GM18858 (cell line): ENCODE measurements around the gene OR4C11.

Experiments used
- ATAC-seq: cut with Tn5 transposase; IDR thresholded peaks from one replicate; pipeline ENCODE4 v1.9.1; 2021; ENCODE audit not compliant: unreplicated experiment

OR4C11 gene

DNA sequence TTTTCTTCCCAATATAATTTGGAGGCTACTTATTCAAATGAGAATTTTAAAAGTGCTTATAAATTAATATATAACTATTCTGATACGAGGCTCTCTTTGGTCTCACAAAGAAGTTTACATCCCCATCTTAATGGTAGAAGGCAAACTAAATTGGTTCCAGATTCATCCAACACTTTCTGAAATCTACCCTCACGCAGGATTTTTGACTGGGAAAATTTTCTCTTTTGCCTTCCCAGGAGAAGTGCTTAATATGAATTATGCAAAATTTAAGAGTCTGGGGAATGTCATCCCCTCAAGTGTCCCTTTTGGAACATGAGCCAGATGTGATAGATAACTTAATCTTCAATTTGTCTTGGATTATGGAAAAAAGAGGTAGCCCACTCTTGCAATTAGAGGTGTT lies at the start of gene OR4C11:
TSS of gene OR4C11 (minus strand) at position 101 of the 400 bp plus-strand sequence. CDS start 3,272 bp downstream, outside the sequence.
- no peak for ATAC-seq

DNA sequence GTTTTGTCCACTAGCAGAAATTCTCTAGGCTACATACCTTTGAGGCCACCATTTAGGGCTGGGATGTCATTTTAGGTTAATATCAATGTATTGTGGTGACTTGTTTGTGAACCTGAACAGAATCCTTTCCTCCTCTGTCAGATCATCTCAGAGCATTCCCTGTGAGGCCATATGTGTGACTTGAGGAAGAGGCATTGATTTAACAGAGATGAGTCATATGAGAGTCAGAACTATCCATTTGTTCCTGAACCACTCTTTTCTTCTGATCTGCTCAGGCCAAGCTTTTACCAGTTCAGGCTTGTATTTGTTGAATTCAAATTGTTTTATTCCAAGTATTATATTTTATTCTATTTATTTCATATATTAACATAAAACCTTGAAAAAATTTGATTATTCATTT lies 47.7 kb upstream of the OR4C11 start:
- no peak for ATAC-seq

DNA sequence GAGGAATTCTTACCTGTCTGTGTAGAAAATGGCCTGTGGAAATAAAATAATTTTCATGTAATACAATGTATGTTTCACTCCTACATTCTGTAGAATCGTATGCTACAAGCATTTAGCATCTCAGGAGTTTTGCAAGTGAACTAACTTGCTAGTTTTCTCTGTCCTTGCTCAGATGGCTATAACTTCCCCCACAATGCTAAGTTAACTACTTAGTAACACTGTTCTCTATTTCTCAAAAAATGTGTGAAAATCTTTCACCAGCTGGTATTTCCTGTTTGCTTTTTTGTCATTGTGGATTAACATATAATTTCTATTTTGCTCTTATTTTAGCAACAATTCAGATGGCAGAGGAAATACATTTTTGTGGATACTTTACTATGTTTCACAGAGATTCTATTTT lies 45.1 kb upstream of the OR4C11 start:
- no peak for ATAC-seq

DNA sequence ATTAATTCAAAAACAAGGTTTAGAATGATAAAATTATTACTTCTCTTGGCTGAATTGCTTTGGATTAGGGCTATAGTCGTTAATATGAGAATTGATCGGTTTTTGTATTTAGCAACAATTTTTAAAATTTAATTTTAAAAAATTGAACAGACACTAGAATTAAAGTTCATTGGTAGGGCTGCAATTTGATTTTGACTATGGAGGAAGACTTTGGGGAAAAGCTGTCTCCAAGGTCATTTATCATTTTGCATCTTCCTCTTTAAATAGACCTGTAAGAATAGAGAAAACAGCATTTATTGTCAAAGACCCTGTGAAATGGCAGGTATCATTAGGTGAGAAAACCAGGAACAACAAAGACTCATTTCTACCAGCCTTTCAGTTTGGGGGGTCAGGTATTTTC lies 40.6 kb upstream of the OR4C11 start, which contains the start of gene OR4S2:
TSS of gene OR4S2 (plus strand) at position 301 of the 400 bp plus-strand sequence. CDS start 2,577 bp downstream, outside the sequence.
- no peak for ATAC-seq

DNA sequence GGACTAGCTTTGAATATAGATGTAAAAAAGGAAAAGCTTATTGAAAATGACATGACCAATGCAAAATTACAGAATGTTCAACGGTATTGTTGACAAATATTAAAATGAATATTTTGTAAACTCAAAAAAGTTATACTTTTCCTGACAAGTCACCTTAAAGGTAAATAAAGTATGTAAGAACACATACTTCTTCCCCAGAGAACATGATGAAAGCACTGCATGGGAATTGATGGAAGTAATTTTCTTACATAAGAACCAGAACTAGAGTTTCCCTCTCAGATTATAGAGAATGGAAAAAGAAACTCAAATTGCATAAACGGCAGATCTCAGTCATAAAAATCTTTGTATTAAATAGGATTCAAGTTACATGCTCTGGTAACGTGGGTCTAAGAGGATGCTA lies 27.4 kb upstream of the OR4C11 start, which contains the start of gene OR4P4:
TSS of gene OR4P4 (plus strand) at position 301 of the 400 bp plus-strand sequence.
- no peak for ATAC-seq

GRCh38 chr11:55624531-55624930 lies 17.1 kb upstream of the OR4C11 start:
- no peak for ATAC-seq

GRCh38 chr11:55572548-55572947 lies 34.9 kb downstream of the OR4C11 start:
- peak; percentile 91 for ATAC-seq

DNA sequence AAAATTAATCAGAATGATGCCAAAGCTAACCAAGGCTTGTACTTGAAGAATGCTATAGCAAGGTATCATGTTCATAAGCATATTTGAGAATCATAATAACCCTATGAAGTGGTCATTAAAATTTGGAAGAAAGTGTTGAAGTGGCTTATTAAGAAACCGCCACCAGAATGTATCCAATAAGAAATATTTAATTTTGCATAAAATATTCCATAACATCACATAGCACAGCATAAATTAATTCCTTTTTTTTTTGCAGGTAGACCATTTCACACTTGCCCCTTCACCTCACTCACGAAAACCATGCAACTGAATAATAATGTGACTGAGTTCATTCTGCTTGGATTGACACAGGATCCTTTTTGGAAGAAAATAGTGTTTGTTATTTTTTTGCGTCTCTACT lies 35.6 kb downstream of the OR4C11 start, which contains the start of gene OR4C16:
TSS of gene OR4C16 (plus strand) at position 301 of the 400 bp plus-strand sequence. CDS start at position 301, 0 bp downstream.
- no peak for ATAC-seq

GRCh38 chr11:55554169-55554568 lies 53.3 kb downstream of the OR4C11 start, which contains the start of gene OR4C15:
OR4C15 (plus strand) TSS chr11:55554469; CDS start chr11:55554469, 0 bp downstream.
- ATAC-seq: no peak
